Heart left ventricle (tissue), 16 donors: ENCODE measurements around the gene RAB6B. TPM values are rescaled to one million over a fixed set of nuclear protein-coding genes. Genes with fewer than 3 reads are reported as not detected.

Experiments used
- ATAC-seq, 4 donors: fragments of 200-7000 bp; cut with Tn5 transposase; one replicate each; pipeline ENCODE4 v1.9.1; 2020 to 2022; ENCODE audit warnings: moderate library complexity in 4 of 4, mild to moderate bottlenecking in 3 of 4, moderate number of reproducible peaks in 1 of 4
- DNase-seq, 5 donors: peaks; one replicate each; pipeline ENCODE4 v3.0.0-alpha.2; 2020
- H3K27ac ChIP-seq, 12 donors: fragments of 200-600 bp; sonication (generic) in 4 of 12; one replicate each; pipeline versions ENCODE4 v1.5.0 to v1.8.0; 2016 to 2022; ENCODE audit warnings: mild to moderate bottlenecking in 2 of 12
- H3K27me3 ChIP-seq, 9 donors: fragments of 200-600 bp; sonication (generic) in 2 of 9; one replicate each; pipeline versions ENCODE4 v1.5.1 to v1.8.0; 2016 to 2022; ENCODE audit warnings: mild to moderate bottlenecking in 3 of 9
- H3K36me3 ChIP-seq, 9 donors: fragments of 200-600 bp; sonication (generic) in 2 of 9; one replicate each; pipeline versions ENCODE4 v1.5.0 to v1.8.0; 2018 to 2022; ENCODE audit warnings: mild to moderate bottlenecking in 2 of 9
- H3K4me1 ChIP-seq, 12 donors: fragments of 200-600 bp; sonication (generic) in 4 of 12; one replicate each; pipeline versions ENCODE4 v1.5.0 to v1.8.0; 2016 to 2022; ENCODE audit warnings: mild to moderate bottlenecking in 3 of 12
- H3K4me3 ChIP-seq, 12 donors: fragments of 200-600 bp; sonication (generic) in 4 of 12; one replicate each; pipeline versions ENCODE4 v1.5.0 to v1.8.0; 2017 to 2022; ENCODE audit warnings: mild to moderate bottlenecking in 9 of 12, moderate library complexity in 4 of 12
- H3K9me3 ChIP-seq, 12 donors: fragments of 200-600 bp; sonication (generic) in 4 of 12; one replicate each; pipeline versions ENCODE4 v1.5.0 to v1.8.0; 2016 to 2022; ENCODE audit warnings: mild to moderate bottlenecking in 1 of 12
- POLR2A ChIP-seq, 2 donors: fragments of 450-650 bp; IDR thresholded peaks; one replicate each; pipeline ENCODE4 v1.6.1; 2017; ENCODE audit warnings: antibody characterized with exemption in 2 of 2, mild to moderate bottlenecking in 2 of 2, moderate library complexity in 2 of 2
- WGBS, 4 donors: extraction: QIAGEN DNeasy Blood & Tissue Kit in 2 of 4; methylation state at CpG; one replicate each; pipeline versions ENCODE4 v1.1.5 to v1.1.7; 2013 to 2018; 5-methylcytosine and 5-hydroxymethylcytosine counted together
- intact Hi-C, 10 donors: fragments of 100-400 bp; cut with DNase I; formaldehyde crosslinking; loops; one replicate each; pipeline versions ENCODE4 v1.11.1 to v1.14.2; 2022
- polyA plus RNA-seq, 2 donors: library from polyadenylated mRNA; stranded (reverse); fragments of 200-250 nt; gene quantifications; one replicate each; pipeline ENCODE4 v1.2.3, GENCODE V29; 2013
- total RNA-seq, 9 donors: library from RNA; depleted of rRNA in 2 of 9; stranded (reverse); fragments of >200 nt in 2 of 9; fragmentation: NEBNext Ultra II Directional in 3 of 9; extraction: Animal tissue kit (Norgen Biotek cat#: 25700) in 3 of 9; gene quantifications; one replicate each; pipeline versions ENCODE4 v1.1.0 to v1.2.4, GENCODE V29; 2016 to 2023
- TF ChIP-seq, protein P1 (sequence below), 12 donors: fragments of 200-600 bp; sonication (generic) in 4 of 12; IDR thresholded peaks; one replicate each; pipeline versions ENCODE4 v1.5.0 to v1.8.0; 2018 to 2022; ENCODE audit warnings: antibody characterized with exemption in 12 of 12, mild to moderate bottlenecking in 5 of 12
- donor health status: ischemic (EF 13 %, LVEDD 7.1; RV severe dilation, severe dysfunction).
- donor health status: healthy with polysubstance abuse.
- donor health status: DM: no; HTN: yes; CAD: no.
- donor health status: DM: no; HTN: no; CAD: no.
- donor health status: ischemic (EF 25% LVEDD 6.9; RV normal size, moderate dysfunction).
- donor health status: ischemic (EF 25% LVEDD 5.7; RV mildly dilated, moderate dysfunction).
- donor health status: healthy.
- donor health status: DM: yes; HTN: yes; CAD: no.
- donor health status: ischemic (EF 35%, LVEDD 5.7; RV mildly dilated, moderate dysfunction).
- donor health status: nonischemic (EF 11% LVEDD 7.7; RV severe dilation, severe dysfunction).
- donor health status: DM: yes; HTN: yes; CAD: no.
- donor health status: PGD.
- donor health status: ischemic (EF 29% LVEDD 5.4; RV normal size, mild dysfunction).
- donor health status: nonischemic (EF 23%, LVEDD 6.1; RV moderate dilation, normal function).

Gene RAB6B
- total and polyA plus RNA-seq, 11 donors: 12.4 to 57.2 (median 43.1) TPM

DNA sequence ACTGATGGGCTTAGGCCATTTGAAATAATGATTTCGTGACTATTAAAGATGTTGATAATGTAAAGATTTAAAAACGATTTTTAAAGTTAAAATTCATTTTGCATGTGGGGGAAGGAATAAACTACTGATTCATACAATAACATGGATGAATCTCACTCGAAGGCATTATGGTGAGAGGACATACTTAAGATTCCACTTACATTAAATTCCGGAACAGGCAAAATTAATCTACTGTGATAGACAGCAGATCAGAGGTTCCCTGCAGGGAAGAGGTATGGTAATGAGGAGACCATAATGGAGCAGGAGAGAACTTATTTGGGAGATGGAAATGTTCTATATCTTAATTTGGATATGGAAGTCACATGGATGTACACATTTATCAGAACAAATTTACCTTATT lies 28.4 kb upstream of the RAB6B start:
- no peaks in the 10 kb centered on the region for H3K36me3 ChIP-seq
- no peak for DNase-seq
- 70 to 72% (median 71%) methylated on average over 4 of the region's 4 CpGs for WGBS, 4 donors
- intact Hi-C loops: loop anchor here in 6 of 10 donors (10.0 kb wide), 3 partner anchors 259 to 1199 kb away; partner anchors contain the start of genes TOPBP1 (in 4 of the 6) and NPHP3 (in 1 of the 6)
- H3K27ac ChIP-seq: no peak overlapping the region
- no peak for ATAC-seq
- H3K4me3 ChIP-seq: no peak overlapping the region
- H3K27me3 ChIP-seq: peaks cover 0 to 3% (median 0%) of the 10 kb centered on the region in 9 donors
- TF ChIP-seq POLR2A (IDR thresholded peaks at IDR 0.05): no peak
- TF ChIP-seq, protein P1, sequence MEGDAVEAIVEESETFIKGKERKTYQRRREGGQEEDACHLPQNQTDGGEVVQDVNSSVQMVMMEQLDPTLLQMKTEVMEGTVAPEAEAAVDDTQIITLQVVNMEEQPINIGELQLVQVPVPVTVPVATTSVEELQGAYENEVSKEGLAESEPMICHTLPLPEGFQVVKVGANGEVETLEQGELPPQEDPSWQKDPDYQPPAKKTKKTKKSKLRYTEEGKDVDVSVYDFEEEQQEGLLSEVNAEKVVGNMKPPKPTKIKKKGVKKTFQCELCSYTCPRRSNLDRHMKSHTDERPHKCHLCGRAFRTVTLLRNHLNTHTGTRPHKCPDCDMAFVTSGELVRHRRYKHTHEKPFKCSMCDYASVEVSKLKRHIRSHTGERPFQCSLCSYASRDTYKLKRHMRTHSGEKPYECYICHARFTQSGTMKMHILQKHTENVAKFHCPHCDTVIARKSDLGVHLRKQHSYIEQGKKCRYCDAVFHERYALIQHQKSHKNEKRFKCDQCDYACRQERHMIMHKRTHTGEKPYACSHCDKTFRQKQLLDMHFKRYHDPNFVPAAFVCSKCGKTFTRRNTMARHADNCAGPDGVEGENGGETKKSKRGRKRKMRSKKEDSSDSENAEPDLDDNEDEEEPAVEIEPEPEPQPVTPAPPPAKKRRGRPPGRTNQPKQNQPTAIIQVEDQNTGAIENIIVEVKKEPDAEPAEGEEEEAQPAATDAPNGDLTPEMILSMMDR (IDR thresholded peaks at IDR 0.05): no peak
- H3K4me1 ChIP-seq: peaks cover 0 to 18% (median 8%) of the 10 kb centered on the region in 12 donors
- peaks cover 0 to 2% (median 0%) of the 10 kb centered on the region in 12 donors for H3K9me3 ChIP-seq

DNA sequence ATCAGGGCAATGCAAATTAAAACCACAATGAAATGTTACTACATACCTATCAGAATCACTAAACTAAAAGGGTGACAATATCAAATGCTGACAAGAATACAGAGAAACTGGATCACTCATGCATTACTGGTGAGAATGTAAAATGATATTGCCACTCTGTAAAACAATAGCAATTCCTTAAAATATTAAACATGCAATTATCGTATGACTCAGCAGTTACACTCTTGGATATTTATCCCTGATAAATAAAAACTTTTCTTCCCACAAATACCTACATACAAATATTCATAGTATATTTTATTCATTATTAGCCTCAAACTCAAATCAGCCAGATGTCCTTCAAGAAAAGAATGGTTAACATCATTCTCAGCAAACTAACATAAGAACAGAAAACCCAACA lies 25.9 kb upstream of the RAB6B start:
- H3K36me3 ChIP-seq: no peaks in the 10 kb centered on the region
- 90 to 96% (median 93%) methylated on average over 1 of the region's 1 CpG for WGBS, 4 donors
- TF ChIP-seq, protein P1 (IDR thresholded peaks at IDR 0.05): no peak
- TF ChIP-seq POLR2A (IDR thresholded peaks at IDR 0.05): no peak
- no peak overlapping the region for H3K4me3 ChIP-seq
- no peak overlapping the region for H3K27ac ChIP-seq
- H3K9me3 ChIP-seq: peaks cover 0 to 4% (median 0%) of the 10 kb centered on the region in 12 donors
- H3K27me3 ChIP-seq: peaks cover 0 to 9% (median 0%) of the 10 kb centered on the region in 9 donors
- no peaks in the 10 kb centered on the region for H3K4me1 ChIP-seq
- ATAC-seq: no peak
- intact Hi-C loops: loop anchor here in 6 of 10 donors (10.0 kb wide), 3 partner anchors 257 to 1197 kb away; partner anchors contain the start of genes TOPBP1 (in 4 of the 6) and NPHP3 (in 1 of the 6)
- no peak for DNase-seq

DNA sequence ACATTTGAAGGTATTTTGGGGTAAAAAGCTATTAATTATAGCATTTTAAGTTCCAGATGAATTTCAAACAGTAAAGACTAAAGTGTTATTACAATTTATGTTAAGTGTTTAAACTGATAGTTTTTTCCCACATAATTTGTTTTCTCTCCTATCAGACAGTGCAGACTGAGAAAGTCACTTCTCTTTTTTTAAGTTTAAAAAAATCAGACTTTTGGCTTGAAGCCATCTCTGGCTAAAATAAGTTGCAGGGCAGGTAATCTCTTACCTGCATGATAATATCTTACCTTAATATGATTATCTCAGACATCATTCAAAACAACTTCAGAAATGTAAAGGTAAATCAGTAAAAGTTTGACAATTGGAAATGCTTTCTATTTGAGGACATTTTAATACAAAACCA lies 21.5 kb upstream of the RAB6B start:
- Histone ChIP-seq H3K27ac (no peak overlapping the region), H3K9me3 (peaks cover 0 to 4% (median 0%) of the 10 kb centered on the region in 12 donors), H3K27me3 (peaks cover 0 to 18% (median 0%) of the 10 kb centered on the region in 9 donors), H3K4me3 (no peak overlapping the region), H3K4me1 (no peaks in the 10 kb centered on the region), H3K36me3 (no peaks in the 10 kb centered on the region)
- ATAC-seq (no peak), DNase-seq (no peak)
- no peak for TF ChIP-seq POLR2A (IDR thresholded peaks at IDR 0.05)
- TF ChIP-seq, protein P1 (IDR thresholded peaks at IDR 0.05): no peak
- intact Hi-C loops: no loop called here

DNA sequence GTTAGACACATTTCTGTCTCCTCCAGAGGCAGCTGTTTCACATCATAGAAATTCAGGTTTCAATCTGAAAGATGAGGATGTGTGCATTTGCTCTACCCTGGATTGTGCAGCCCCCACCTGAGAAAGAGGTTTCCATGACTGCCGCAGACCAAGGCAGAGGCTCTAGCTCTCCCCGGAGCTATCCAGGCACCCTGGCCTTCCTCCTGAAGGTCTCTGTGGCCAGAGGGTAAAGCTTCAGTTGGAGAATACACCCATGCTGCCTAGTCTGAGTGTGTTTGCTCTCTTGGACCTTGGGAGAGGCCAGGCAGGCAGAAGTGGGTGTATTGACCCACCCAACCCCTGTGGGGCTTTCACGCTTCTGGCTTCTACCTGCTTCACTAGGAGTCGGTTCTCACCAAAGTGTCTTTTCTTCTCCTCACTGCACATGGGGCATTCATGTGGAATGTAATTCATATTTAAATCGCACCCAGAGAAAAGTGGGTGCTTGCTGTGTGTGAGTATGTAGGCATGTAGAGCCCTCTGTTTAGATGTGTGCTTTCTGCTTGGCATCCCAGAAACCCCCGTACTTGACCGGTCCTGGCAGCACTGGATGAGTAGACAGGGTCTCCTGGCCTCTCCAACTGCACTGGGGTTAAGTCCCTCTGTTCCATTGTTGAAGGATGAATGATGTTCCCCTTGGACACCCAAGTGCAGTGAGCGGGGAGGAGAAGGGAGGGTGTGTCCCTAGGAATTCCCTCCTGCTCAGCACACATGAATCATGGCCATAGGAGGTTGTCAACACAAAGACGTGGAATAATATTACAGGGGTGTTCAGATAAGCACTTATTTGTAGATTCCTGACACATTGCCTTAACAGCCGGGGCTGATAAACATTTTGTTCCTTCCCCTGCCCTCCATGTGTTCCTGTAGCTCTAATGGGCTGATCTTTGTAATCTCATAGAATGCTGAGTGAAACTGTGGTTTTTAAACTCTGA lies 20.3 kb upstream of the RAB6B start:
- ATAC-seq: peak in 3 of 4 donors; percentile 51 to 76 (median 63)

More for the DNA sequence above, 20.3 kb upstream of the RAB6B start:
- TF ChIP-seq, protein P1 (IDR thresholded peaks at IDR 0.05): no peak
- TF ChIP-seq POLR2A (IDR thresholded peaks at IDR 0.05): no peak
- Histone ChIP-seq H3K4me1 (no peaks in the 10 kb centered on the region), H3K36me3 (no peaks in the 10 kb centered on the region), H3K27ac (no peak overlapping the region), H3K27me3 (peaks cover 0 to 18% (median 0%) of the 10 kb centered on the region in 9 donors), H3K9me3 (peaks cover 0 to 4% (median 0%) of the 10 kb centered on the region in 12 donors), H3K4me3 (no peak overlapping the region)
- DNase-seq: no peak
- intact Hi-C loops: no loop called here
- WGBS, 4 donors: 65 to 72% (median 68%) methylated on average over 10 of the region's 10 CpGs
